HepG2 (cell line): ENCODE results near the gene DLX5. TPM values are rescaled to one million over a fixed set of nuclear protein-coding genes. Genes with fewer than 3 reads are reported as not detected.

ENCODE experiments used
- ATAC-seq: fragments of 200-7000 bp; cut with Tn5 transposase; 3 replicates; pipeline ENCODE4 v1.9.1; 2020; ENCODE audit warnings: mild to moderate bottlenecking, moderate library complexity
- BruUV-seq: library from RNA; stranded (reverse); fragments of 400-500 nt; replicated peaks from 2 replicates; lab custom pipeline; 2021; lab: Mats Ljungman, UMichigan
- CTCF ChIA-PET: fragments of 300-600 bp; formaldehyde crosslinking; extraction: SDS; loops from one replicate; lab custom pipeline; 2021; ENCODE audit warnings: low total read pairs, inconsistent platforms, low intra/inter-chr PET ratio; lab: Yijun Ruan, JAX
- POLR2A ChIA-PET: fragments of 350-600 bp; sonication (Branson Sonifier 250); formaldehyde crosslinking; loops from one replicate; lab custom pipeline; 2020; ENCODE audit warnings: antibody characterized with exemption, inconsistent platforms; lab: Yijun Ruan, JAX
- DNase-seq: peaks from one replicate; pipeline ENCODE4 v3.0.0-alpha.2; 2015; ENCODE audit warnings: low spot score
- FAIRE-seq: peaks from 3 replicates; lab custom pipeline; 2011; peaks lifted over from hg19 to GRCh38; lab: Jason Lieb, UNC
- H2AFZ ChIP-seq: one replicate; pipeline ENCODE4 v1.6.1; 2011; ENCODE audit warnings: low read length, inconsistent platforms
- H3K27ac ChIP-seq: fragments of 300-600 bp; 3 replicates; pipeline ENCODE4 v1.8.0; 2011; ENCODE audit warnings: mixed run types, mild to moderate bottlenecking, mixed read lengths, low read length, inconsistent platforms; ENCODE audit not compliant: insufficient read depth; ENCODE audit errors: extremely low read length
- H3K27me3 ChIP-seq, 2 experiments: fragments of 200-600 bp in 1 of 2; 2 replicates in 1 of 2; 3 replicates in 1 of 2; pipeline versions ENCODE4 v1.6.0 to v1.8.0; 2011; ENCODE audit warnings: low read length in 2 of 2, mild to moderate bottlenecking in 2 of 2, moderate library complexity in 2 of 2, inconsistent platforms in 1 of 2; ENCODE audit not compliant: insufficient read depth in 2 of 2, control insufficient read depth in 1 of 2
- H3K36me3 ChIP-seq, 2 experiments: fragments of 200-600 bp in 1 of 2; replicated peaks in 1 of 2; 2 replicates in 1 of 2; 3 replicates in 1 of 2; pipeline versions ENCODE4 v1.5.1 to v1.8.0; 2011; ENCODE audit warnings: low read length in 2 of 2, inconsistent platforms in 1 of 2; ENCODE audit not compliant: insufficient read depth in 2 of 2, control insufficient read depth in 1 of 2
- H3K4me1 ChIP-seq: 2 replicates; pipeline ENCODE4 v1.5.1; 2012; ENCODE audit warnings: low read length, inconsistent platforms; ENCODE audit not compliant: insufficient read depth
- H3K4me2 ChIP-seq: 2 replicates; pipeline ENCODE4 v1.6.0; 2011; ENCODE audit warnings: low read depth, low read length, inconsistent platforms
- H3K4me3 ChIP-seq, 3 experiments: fragments of 200-600 bp in 1 of 3; sonication (generic), shearing (Covaris generic) in 1 of 3; replicated peaks in 1 of 3; 2 replicates each; pipeline ENCODE4 v1.5.1; 2011 to 2016; ENCODE audit warnings: low read length in 3 of 3, inconsistent platforms in 2 of 3, low read depth in 2 of 3, mild to moderate bottlenecking in 2 of 3, control low read depth in 1 of 3, mixed read lengths in 1 of 3; ENCODE audit not compliant: insufficient read depth in 1 of 3
- H3K79me2 ChIP-seq: one replicate; pipeline ENCODE4 v1.6.1; 2011; ENCODE audit warnings: low read length, inconsistent platforms; ENCODE audit not compliant: insufficient read depth
- H3K9ac ChIP-seq: 2 replicates; pipeline ENCODE4 v1.6.0; 2011; ENCODE audit warnings: mild to moderate bottlenecking, low read depth, low read length, inconsistent platforms; ENCODE audit not compliant: insufficient read depth
- H3K9me3 ChIP-seq: 2 replicates; pipeline ENCODE4 v1.5.1; 2012; ENCODE audit warnings: mild to moderate bottlenecking, low read length
- H4K20me1 ChIP-seq: 2 replicates; pipeline ENCODE4 v1.6.0; 2011; ENCODE audit warnings: inconsistent platforms, mild to moderate bottlenecking, low read length, moderate library complexity; ENCODE audit not compliant: insufficient read depth
- NBN ChIP-seq: fragments of 450-650 bp; conservative IDR thresholded peaks from 2 replicates; pipeline ENCODE4 v1.6.1; 2017
- PCBP2 ChIP-seq: fragments of 200-400 bp; formaldehyde crosslinking; optimal IDR thresholded peaks from 2 replicates; pipeline ENCODE3; 2018; ENCODE audit warnings: low read length, low read depth; ENCODE audit not compliant: poor library complexity, severe bottlenecking
- SRY ChIP-seq: sonication (generic); formaldehyde crosslinking; IDR thresholded peaks from 2 replicates; pipeline ENCODE4 v1.8.0; 2022; ENCODE audit warnings: mild to moderate bottlenecking, missing genetic modification reagents
- ZNF841 ChIP-seq: sonication (generic); formaldehyde crosslinking; IDR thresholded peaks from 2 replicates; pipeline ENCODE4 v1.8.1; 2023; ENCODE audit warnings: missing genetic modification reagents, borderline replicate concordance
- WGBS: methylation state at CpG from one replicate; pipeline ENCODE4 v1.1.6; 2017; ENCODE audit warnings: low lambda C conversion rate; 5-methylcytosine and 5-hydroxymethylcytosine counted together
- in situ Hi-C: cut with HindIII; loops from 2 replicates; pipeline ENCODE4 v1.10.0; 2017; ENCODE audit warnings: low pct_unique_long_range_greater_than_20kb; ENCODE audit not compliant: extremely low pct_ligation_motif_present
- intact Hi-C: fragments of 100-400 bp; cut with micrococcal nuclease; formaldehyde crosslinking; loops from one replicate; pipeline ENCODE4 v1.10.0; 2022; ENCODE audit not compliant: unreplicated experiment
- polyA plus RNA-seq, 8 experiments: library from polyadenylated mRNA; depleted of rRNA in 3 of 8; stranded (reverse) in 7 of 8; unstranded in 1 of 8; fragments of >200 nt; fragmentation: Illumina TruSeq in 4 of 8; extraction: Trizol in 4 of 8; gene quantifications; 2 replicates each; pipeline versions ENCODE4 v1.2.1 to v1.2.3, GENCODE V29; 2011 to 2016; ENCODE audit warnings: low read depth in 4 of 8, missing spikeins in 1 of 8, mixed read lengths in 1 of 8; ENCODE audit not compliant: insufficient read depth in 1 of 8
- total RNA-seq, 5 experiments: library from RNA; depleted of rRNA; stranded (reverse); fragments of >200 nt; fragmentation: Illumina TruSeq; extraction: Trizol; gene quantifications; 2 replicates each; pipeline ENCODE4 v1.2.3, GENCODE V29; 2016; ENCODE audit warnings: low read depth in 1 of 5
- TF ChIP-seq, protein P1 (sequence below): sonication (generic); formaldehyde crosslinking; IDR thresholded peaks from 2 replicates; pipeline ENCODE4 v1.5.1; 2020; ENCODE audit warnings: missing genetic modification reagents, mild to moderate bottlenecking, borderline replicate concordance

Gene DLX5
- total and polyA plus RNA-seq, 2 of the 13 experiments (the other 11 are each of a cell fraction or from before 2014, with no cell fraction given), result not detected

GRCh38 chr7:97025983-97026714 lies 1.5 kb upstream of the DLX5 start:
- H3K4me3 ChIP-seq, result no peak overlapping the region
- H2AFZ ChIP-seq, result no peak overlapping the region
- BruUV-seq, result no TSS peak
- in situ Hi-C loops (loop anchor here (10.0 to 25.0 kb wide), 4 partner anchors 241 to 1114 kb away; no protein-coding TSS in a partner anchor), intact Hi-C loops (loop anchor here (2.0 to 10.0 kb wide), 3 partner anchors 431 to 1109 kb away; no protein-coding TSS in a partner anchor)
- H3K4me2 ChIP-seq, result no peak overlapping the region
- H4K20me1 ChIP-seq, result no peaks in the 10 kb centered on the region
- no peaks in the 10 kb centered on the region for H3K36me3 ChIP-seq
- peaks cover 0 to 42% of the 10 kb centered on the region in 2 experiments; a peak in 4 of 5 replicates for H3K27me3 ChIP-seq
- peaks cover 24% of the 10 kb centered on the region for H3K4me1 ChIP-seq
- no peak overlapping the region for H3K9ac ChIP-seq
- DNase-seq, result no peak
- ChIA-PET CTCF (interaction anchor here (2.7 kb wide), 1 partner anchor 611 kb away, joined by 15 read pairs; no protein-coding TSS in a partner anchor), POLR2A (no interaction called here)
- no peak for ATAC-seq
- FAIRE-seq, result no peak
- 85% methylated on average over 26 of the region's 29 CpGs for WGBS
- H3K27ac ChIP-seq, result no peak overlapping the region
- no peak for TF ChIP-seq SRY (CRISPR knock-in tag)
- TF ChIP-seq PCBP2, result no peak
- TF ChIP-seq NBN, result no peak
- TF ChIP-seq, protein P1, sequence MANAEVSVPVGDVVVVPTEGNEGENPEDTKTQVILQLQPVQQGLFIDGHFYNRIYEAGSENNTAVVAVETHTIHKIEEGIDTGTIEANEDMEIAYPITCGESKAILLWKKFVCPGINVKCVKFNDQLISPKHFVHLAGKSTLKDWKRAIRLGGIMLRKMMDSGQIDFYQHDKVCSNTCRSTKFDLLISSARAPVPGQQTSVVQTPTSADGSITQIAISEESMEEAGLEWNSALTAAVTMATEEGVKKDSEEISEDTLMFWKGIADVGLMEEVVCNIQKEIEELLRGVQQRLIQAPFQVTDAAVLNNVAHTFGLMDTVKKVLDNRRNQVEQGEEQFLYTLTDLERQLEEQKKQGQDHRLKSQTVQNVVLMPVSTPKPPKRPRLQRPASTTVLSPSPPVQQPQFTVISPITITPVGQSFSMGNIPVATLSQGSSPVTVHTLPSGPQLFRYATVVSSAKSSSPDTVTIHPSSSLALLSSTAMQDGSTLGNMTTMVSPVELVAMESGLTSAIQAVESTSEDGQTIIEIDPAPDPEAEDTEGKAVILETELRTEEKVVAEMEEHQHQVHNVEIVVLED (CRISPR knock-in tag), result no peak
- TF ChIP-seq ZNF841 (CRISPR knock-in tag), result no peak
- no peaks in the 10 kb centered on the region for H3K9me3 ChIP-seq
- no peaks in the 10 kb centered on the region for H3K79me2 ChIP-seq
